Fibroblast of pulmonary artery (primary cell): ENCODE data around the gene FBXO9.

Experiments used
- DNase-seq: peaks from one replicate; pipeline ENCODE4 v3.0.0-alpha.2; 2010; ENCODE audit warnings: low read depth
- H3K4me3 ChIP-seq: replicated peaks from 2 replicates; pipeline ENCODE4 v1.5.1; 2011; ENCODE audit warnings: low read depth, mild to moderate bottlenecking, control low read depth, low read length, moderate library complexity
- TF ChIP-seq, protein P1 (sequence below): IDR thresholded peaks from 2 replicates; pipeline ENCODE4 v1.5.1; 2011; ENCODE audit warnings: mild to moderate bottlenecking, control low read depth, low read length, inconsistent platforms; ENCODE audit errors: missing control alignments

The FBXO9 gene

DNA sequence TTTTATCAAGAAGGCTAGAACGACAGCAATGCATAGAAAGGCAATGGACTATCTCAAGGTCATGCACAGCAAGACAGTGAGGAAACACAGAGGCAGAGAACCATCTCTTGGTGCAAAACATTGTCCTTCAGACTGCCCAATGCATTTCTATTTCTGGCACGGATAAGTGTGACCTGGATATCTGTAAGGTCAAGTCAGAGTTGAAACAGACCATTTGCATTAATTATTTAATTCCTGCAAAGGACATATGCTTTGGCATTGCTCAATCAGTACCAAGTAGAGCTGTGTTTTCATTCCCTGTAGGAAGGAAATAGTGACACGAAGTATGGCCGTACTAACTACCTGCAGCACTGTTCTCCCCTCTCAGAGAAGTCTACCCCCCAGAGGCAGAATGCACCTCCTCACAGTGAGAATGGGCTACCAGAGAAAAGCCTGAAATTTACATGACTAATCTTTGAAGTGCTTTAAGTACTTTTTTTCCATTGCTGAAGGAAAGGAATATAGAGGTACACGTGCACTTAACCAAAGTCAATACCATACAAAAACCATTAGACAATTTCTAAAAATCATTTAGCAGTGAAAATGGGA lies 38.0 kb upstream of the FBXO9 start:
- TF ChIP-seq, protein P1, sequence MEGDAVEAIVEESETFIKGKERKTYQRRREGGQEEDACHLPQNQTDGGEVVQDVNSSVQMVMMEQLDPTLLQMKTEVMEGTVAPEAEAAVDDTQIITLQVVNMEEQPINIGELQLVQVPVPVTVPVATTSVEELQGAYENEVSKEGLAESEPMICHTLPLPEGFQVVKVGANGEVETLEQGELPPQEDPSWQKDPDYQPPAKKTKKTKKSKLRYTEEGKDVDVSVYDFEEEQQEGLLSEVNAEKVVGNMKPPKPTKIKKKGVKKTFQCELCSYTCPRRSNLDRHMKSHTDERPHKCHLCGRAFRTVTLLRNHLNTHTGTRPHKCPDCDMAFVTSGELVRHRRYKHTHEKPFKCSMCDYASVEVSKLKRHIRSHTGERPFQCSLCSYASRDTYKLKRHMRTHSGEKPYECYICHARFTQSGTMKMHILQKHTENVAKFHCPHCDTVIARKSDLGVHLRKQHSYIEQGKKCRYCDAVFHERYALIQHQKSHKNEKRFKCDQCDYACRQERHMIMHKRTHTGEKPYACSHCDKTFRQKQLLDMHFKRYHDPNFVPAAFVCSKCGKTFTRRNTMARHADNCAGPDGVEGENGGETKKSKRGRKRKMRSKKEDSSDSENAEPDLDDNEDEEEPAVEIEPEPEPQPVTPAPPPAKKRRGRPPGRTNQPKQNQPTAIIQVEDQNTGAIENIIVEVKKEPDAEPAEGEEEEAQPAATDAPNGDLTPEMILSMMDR = no peak
- DNase-seq = no peak
- no peak overlapping the region for H3K4me3 ChIP-seq

DNA sequence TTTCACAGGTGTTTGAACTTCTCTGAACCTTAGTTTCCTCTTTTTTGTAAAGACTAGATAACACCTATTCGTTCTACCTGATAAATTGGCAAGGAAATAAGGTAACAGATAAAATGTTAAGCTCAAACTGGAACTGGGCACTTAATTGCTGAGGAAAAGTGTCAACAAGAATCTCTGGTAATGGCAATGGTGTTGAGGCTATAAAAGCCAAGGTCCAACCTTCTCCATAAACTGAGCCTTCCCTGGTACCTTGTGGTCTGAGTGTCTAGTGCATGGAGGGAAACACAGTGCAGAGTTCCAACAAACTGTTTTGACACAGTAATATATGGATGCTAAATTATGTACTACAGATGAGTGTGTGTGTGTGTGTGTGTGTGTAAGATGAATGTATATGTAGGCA lies 36.7 kb upstream of the FBXO9 start:
- TF ChIP-seq, protein P1 = no peak
- no peak overlapping the region for H3K4me3 ChIP-seq
- no peak for DNase-seq

DNA sequence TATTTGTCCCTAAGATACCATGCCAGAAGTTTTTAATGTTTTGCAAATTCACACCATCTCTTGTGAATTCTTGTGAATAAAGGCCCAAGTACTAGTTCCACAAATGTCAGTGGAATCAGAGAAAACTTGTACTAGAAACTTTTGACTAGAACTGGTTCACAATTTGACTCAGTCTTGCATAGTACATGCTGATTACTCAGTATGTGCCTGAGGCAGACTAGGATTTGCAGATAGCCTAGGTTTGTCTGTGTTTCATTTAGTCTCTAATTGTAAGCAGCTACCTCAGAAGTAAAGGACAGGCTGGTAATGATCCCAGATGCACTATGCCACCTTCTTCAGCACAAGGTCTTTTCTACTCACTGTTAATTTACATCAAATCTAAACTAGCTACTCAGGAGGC lies 35.9 kb upstream of the FBXO9 start:
- H3K4me3 ChIP-seq = no peak overlapping the region
- TF ChIP-seq, protein P1 = no peak
- no peak for DNase-seq

DNA sequence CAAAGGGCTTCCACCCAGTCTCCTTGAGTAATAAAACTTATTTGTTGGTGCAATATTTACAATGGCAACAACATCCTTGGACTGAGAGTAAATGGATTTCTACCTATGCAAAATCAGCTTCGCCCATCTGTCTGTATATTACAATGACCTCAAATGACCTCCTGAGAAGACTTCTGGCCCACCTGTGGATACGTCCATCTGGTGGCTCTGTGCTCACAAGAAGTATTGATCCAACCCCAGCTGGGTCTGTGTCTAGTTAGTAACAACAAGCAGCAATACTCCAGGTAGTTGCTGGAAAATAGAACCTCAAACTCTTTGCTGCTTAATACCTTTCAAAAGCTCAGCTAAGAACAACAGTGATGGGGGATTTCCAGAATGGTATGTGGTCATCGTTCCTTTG lies 35.4 kb upstream of the FBXO9 start:
- TF ChIP-seq, protein P1 = no peak
- DNase-seq = no peak
- no peak overlapping the region for H3K4me3 ChIP-seq

DNA sequence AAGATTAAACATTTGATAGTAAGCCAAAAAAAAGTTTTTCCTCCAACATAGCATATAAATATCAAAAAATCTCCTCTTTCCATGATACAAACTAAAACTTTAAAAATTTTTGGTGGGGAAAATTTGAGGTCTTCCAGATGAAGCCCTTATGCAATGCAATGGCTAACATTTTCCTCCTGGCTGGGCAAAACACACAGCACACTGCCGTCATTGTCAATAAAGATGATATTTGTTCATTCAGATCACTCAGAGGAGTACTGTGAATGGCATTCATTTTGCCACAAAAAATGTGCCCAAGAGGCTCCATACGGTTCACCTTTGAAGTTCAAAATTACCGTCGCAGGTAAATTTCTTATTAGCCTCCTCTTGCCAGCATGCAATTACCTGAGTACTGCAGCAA lies 33.9 kb upstream of the FBXO9 start:
- TF ChIP-seq, protein P1 = no peak
- DNase-seq = no peak
- H3K4me3 ChIP-seq = no peak overlapping the region

DNA sequence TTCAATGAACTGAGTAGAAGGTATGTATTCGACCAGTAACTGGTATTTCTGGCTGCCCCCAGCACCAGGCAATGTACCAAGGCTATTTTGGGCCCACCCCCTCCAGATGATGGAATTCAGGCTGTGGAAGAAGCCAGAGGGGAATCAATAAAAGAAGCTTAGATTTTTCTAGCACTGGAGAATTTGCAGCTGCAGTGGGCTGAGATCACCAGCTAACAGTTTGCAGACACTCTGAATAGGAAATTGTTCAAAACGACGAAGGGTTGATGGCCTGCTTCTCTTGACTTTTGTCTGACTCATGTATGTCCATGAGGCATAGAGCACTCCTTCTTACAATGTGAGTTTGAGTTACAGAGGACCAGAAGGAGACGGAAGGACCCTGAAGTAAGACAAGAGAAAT lies 32.4 kb upstream of the FBXO9 start:
- DNase-seq = peak; percentile 21

DNA sequence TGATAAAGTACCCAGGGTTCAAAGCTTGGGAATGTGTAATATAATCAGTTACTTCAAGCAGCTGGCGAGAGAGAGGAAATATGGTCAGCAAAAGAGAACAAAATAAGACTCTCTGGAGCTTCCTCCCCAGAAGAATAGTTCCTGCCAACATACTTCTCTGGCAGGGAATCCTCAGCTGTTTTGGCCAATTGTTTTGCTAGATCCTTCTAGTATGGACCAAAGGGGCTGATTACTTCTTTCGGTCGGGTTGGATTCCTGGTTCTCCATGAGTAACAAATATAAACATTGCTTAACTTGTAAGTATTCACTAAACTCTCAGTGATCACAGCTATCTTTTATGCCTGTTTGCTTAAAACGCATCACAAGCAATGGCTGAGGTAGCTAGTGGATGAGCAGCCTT lies 31.4 kb upstream of the FBXO9 start:
- DNase-seq = peak; percentile 88

More for the DNA sequence above, 32.4 kb upstream of the FBXO9 start:
- no peak overlapping the region for H3K4me3 ChIP-seq
- TF ChIP-seq, protein P1 = no peak

More for the DNA sequence above, 31.4 kb upstream of the FBXO9 start:
- H3K4me3 ChIP-seq = no peak overlapping the region
- TF ChIP-seq, protein P1 = no peak
